ENCODE results near the gene METRNL.

GRCh38 chr17:83077411-83077810 lies 2.0 kb upstream of the METRNL start:
- TF ChIP-seq, protein P1, sequence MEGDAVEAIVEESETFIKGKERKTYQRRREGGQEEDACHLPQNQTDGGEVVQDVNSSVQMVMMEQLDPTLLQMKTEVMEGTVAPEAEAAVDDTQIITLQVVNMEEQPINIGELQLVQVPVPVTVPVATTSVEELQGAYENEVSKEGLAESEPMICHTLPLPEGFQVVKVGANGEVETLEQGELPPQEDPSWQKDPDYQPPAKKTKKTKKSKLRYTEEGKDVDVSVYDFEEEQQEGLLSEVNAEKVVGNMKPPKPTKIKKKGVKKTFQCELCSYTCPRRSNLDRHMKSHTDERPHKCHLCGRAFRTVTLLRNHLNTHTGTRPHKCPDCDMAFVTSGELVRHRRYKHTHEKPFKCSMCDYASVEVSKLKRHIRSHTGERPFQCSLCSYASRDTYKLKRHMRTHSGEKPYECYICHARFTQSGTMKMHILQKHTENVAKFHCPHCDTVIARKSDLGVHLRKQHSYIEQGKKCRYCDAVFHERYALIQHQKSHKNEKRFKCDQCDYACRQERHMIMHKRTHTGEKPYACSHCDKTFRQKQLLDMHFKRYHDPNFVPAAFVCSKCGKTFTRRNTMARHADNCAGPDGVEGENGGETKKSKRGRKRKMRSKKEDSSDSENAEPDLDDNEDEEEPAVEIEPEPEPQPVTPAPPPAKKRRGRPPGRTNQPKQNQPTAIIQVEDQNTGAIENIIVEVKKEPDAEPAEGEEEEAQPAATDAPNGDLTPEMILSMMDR (IDR thresholded peaks at IDR 0.05) = no peak
- TF ChIP-seq POLR2AphosphoS5 (IDR thresholded peaks at IDR 0.05; ENCODE audit: insufficient read depth in 1 of 2, low read depth in 1 of 2) (no peak), POLR2A (IDR thresholded peaks at IDR 0.05) (no peak)
